Measurements from ENCODE around the gene NUCKS1. TPM values are rescaled to one million over a fixed set of nuclear protein-coding genes. Genes with fewer than 3 reads are reported as not detected.

NUCKS1 gene
- total and polyA plus RNA-seq, 2 donors (not counting 1 experiment from before 2014, with no cell fraction given): 98.1 to 137 TPM

GRCh38 chr1:205676597-205676996, 73.4 kb downstream of the NUCKS1 start:
- no peak overlapping the region for H3K27ac ChIP-seq (ENCODE audit: insufficient read depth, low read length)
- H3K9me3 ChIP-seq (ENCODE audit: control insufficient read depth, insufficient read depth, low read depth, low read length): no peaks in the 10 kb centered on the region
- no peaks in the 10 kb centered on the region for H4K20me1 ChIP-seq (ENCODE audit: control insufficient read depth, extremely low read depth, insufficient read depth, low read length)
- H3K4me1 ChIP-seq (ENCODE audit: control insufficient read depth, extremely low read depth, insufficient read depth, low read length): peaks cover 7% of the 10 kb centered on the region
- no peak overlapping the region for H3K4me3 ChIP-seq (replicated peaks in 1 of 4; ENCODE audit: control extremely low read depth in 1 of 4, insufficient read depth in 1 of 4, low read depth in 3 of 4, low read length in 4 of 4)
- TF ChIP-seq EZH2 (IDR thresholded peaks at IDR 0.05; ENCODE audit: low read length, missing control alignments): no peak
- no peak overlapping the region for H3K4me2 ChIP-seq (ENCODE audit: extremely low read depth, insufficient read depth, low read length)
- no peak for DNase-seq (ENCODE audit: low read depth in 2 of 2)
- no peak overlapping the region for H2AFZ ChIP-seq (ENCODE audit: low read length)
- H3K9ac ChIP-seq (ENCODE audit: insufficient read depth, low read length): no peak overlapping the region
- H3K27me3 ChIP-seq (ENCODE audit: control insufficient read depth, insufficient read depth, low read length): peaks cover 5% of the 10 kb centered on the region
- no peaks in the 10 kb centered on the region for H3K36me3 ChIP-seq (ENCODE audit: control insufficient read depth, insufficient read depth, low read length)
- H3K79me2 ChIP-seq (ENCODE audit: control insufficient read depth, insufficient read depth, low read length): no peaks in the 10 kb centered on the region

DNA sequence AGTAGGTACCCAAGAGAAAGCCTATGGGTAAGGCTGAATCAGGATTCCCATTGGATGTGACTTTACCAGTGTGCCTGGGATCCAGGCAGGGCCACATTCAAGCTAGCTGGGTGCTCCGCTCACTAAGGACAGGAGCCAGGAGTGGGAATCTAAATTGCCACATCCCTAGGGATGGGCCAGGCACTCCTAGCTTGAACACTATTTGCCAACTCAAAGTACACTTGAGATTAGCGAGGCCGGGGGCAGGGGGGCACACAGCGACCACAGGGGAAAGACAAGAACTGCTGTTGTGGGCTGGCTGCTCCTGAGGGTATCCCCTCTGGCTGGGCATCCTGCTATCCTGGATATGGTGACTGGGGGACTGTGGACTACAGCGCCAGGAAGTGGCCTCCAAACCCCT, 74.0 kb downstream of the NUCKS1 start:
- H4K20me1 ChIP-seq (ENCODE audit: control insufficient read depth, extremely low read depth, insufficient read depth, low read length): no peaks in the 10 kb centered on the region
- no peaks in the 10 kb centered on the region for H3K27me3 ChIP-seq (ENCODE audit: control insufficient read depth, insufficient read depth, low read length)
- no peak overlapping the region for H3K4me3 ChIP-seq (replicated peaks in 1 of 4; ENCODE audit: control extremely low read depth in 1 of 4, insufficient read depth in 1 of 4, low read depth in 3 of 4, low read length in 4 of 4)
- no peak overlapping the region for H3K4me2 ChIP-seq (ENCODE audit: extremely low read depth, insufficient read depth, low read length)
- H3K36me3 ChIP-seq (ENCODE audit: control insufficient read depth, insufficient read depth, low read length): no peaks in the 10 kb centered on the region
- TF ChIP-seq CTCF (conservative IDR thresholded peaks at IDR 0.05 in 1 of 2, IDR thresholded peaks at IDR 0.05 in 1 of 2; ENCODE audit: low read depth in 1 of 2, low read length in 2 of 2): no peak
- TF ChIP-seq EZH2 (IDR thresholded peaks at IDR 0.05; ENCODE audit: low read length, missing control alignments): no peak
- H3K79me2 ChIP-seq (ENCODE audit: control insufficient read depth, insufficient read depth, low read length): no peaks in the 10 kb centered on the region
- H2AFZ ChIP-seq (ENCODE audit: low read length): no peak overlapping the region
- H3K9ac ChIP-seq (ENCODE audit: insufficient read depth, low read length): no peak overlapping the region
- H3K27ac ChIP-seq (ENCODE audit: insufficient read depth, low read length): no peak overlapping the region
- peaks cover 7% of the 10 kb centered on the region for H3K4me1 ChIP-seq (ENCODE audit: control insufficient read depth, extremely low read depth, insufficient read depth, low read length)
- DNase-seq (ENCODE audit: low read depth in 2 of 2): no peak
- no peaks in the 10 kb centered on the region for H3K9me3 ChIP-seq (ENCODE audit: control insufficient read depth, insufficient read depth, low read depth, low read length)

DNA sequence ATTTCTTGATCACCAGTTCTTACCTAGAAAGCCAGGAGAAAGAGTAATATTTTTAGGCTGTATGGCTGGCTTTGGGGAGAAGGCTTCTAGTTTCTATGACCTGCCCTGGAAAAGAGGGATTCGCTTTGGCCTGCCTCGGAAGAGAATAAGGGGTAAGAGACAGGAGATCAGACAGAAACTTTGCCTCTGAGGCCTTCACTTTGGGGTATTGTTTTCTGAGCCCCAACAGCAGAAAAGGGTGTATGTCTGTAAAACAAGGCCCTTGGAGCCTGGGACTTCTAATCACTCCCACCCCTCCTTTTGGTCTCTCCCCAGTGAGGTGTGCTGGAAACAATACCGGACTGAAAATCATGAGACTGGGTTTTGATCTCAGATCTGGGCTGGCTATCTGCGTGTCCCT, 74.7 kb downstream of the NUCKS1 start:
- H3K9ac ChIP-seq (ENCODE audit: insufficient read depth, low read length): no peak overlapping the region
- no peaks in the 10 kb centered on the region for H3K79me2 ChIP-seq (ENCODE audit: control insufficient read depth, insufficient read depth, low read length)
- H3K9me3 ChIP-seq (ENCODE audit: control insufficient read depth, insufficient read depth, low read depth, low read length): no peaks in the 10 kb centered on the region
- H3K27me3 ChIP-seq (ENCODE audit: control insufficient read depth, insufficient read depth, low read length): no peaks in the 10 kb centered on the region
- H3K36me3 ChIP-seq (ENCODE audit: control insufficient read depth, insufficient read depth, low read length): no peaks in the 10 kb centered on the region
- no peak for TF ChIP-seq CTCF (conservative IDR thresholded peaks at IDR 0.05 in 1 of 2, IDR thresholded peaks at IDR 0.05 in 1 of 2; ENCODE audit: low read depth in 1 of 2, low read length in 2 of 2)
- no peak for TF ChIP-seq EZH2 (IDR thresholded peaks at IDR 0.05; ENCODE audit: low read length, missing control alignments)
- H3K27ac ChIP-seq (ENCODE audit: insufficient read depth, low read length): no peak overlapping the region
- no peaks in the 10 kb centered on the region for H4K20me1 ChIP-seq (ENCODE audit: control insufficient read depth, extremely low read depth, insufficient read depth, low read length)
- H2AFZ ChIP-seq (ENCODE audit: low read length): no peak overlapping the region
- H3K4me3 ChIP-seq (replicated peaks in 1 of 4; ENCODE audit: control extremely low read depth in 1 of 4, insufficient read depth in 1 of 4, low read depth in 3 of 4, low read length in 4 of 4): no peak overlapping the region
- no peak for DNase-seq (ENCODE audit: low read depth in 2 of 2)
- H3K4me2 ChIP-seq (ENCODE audit: extremely low read depth, insufficient read depth, low read length): no peak overlapping the region
- peaks cover 7% of the 10 kb centered on the region for H3K4me1 ChIP-seq (ENCODE audit: control insufficient read depth, extremely low read depth, insufficient read depth, low read length)

All from fibroblast of lung (primary cell).